GM19240 (cell line): ENCODE measurements around the gene B3GAT1.

Source experiments
- DNase-seq: peaks from one replicate; pipeline ENCODE4 v3.0.0; 2011; ENCODE audit warnings: low spot score; ENCODE audit not compliant: insufficient read length

Gene B3GAT1

GRCh38 chr11:134410766-134411165 is 1.3 kb downstream of the B3GAT1 start:
- no peak for DNase-seq

GRCh38 chr11:134409552-134410429 is 2.3 kb downstream of the B3GAT1 start:
- DNase-seq = no peak

GRCh38 chr11:134407923-134408322 is 4.1 kb downstream of the B3GAT1 start:
- DNase-seq = no peak

- DNase-seq = no peak
Observed at GRCh38 chr11:134407321-134407828, 4.7 kb downstream of the B3GAT1 start.

- DNase-seq = no peak
Observed at GRCh38 chr11:134406264-134407185, 5.5 kb downstream of the B3GAT1 start.

GRCh38 chr11:134405841-134406240 is 6.2 kb downstream of the B3GAT1 start:
- DNase-seq = no peak

GRCh38 chr11:134405436-134405835 is 6.6 kb downstream of the B3GAT1 start:
- no peak for DNase-seq

GRCh38 chr11:134404575-134405341 is 7.3 kb downstream of the B3GAT1 start:
- no peak for DNase-seq

GRCh38 chr11:134402910-134403309 is 9.1 kb downstream of the B3GAT1 start:
- no peak for DNase-seq

- no peak for DNase-seq
Observed at GRCh38 chr11:134401825-134402809, 9.9 kb downstream of the B3GAT1 start.

GRCh38 chr11:134399996-134400395 is 12.0 kb downstream of the B3GAT1 start:
- no peak for DNase-seq

- no peak for DNase-seq
Observed at GRCh38 chr11:134399293-134399654, 12.8 kb downstream of the B3GAT1 start.

GRCh38 chr11:134398644-134399292 is 13.3 kb downstream of the B3GAT1 start:
- no peak for DNase-seq

- DNase-seq = no peak
Observed at GRCh38 chr11:134398079-134398444, 14.0 kb downstream of the B3GAT1 start.

GRCh38 chr11:134397304-134398078 is 14.6 kb downstream of the B3GAT1 start:
- no peak for DNase-seq

- DNase-seq = no peak
Observed at GRCh38 chr11:134395002-134395401, 17.0 kb downstream of the B3GAT1 start.

GRCh38 chr11:134394311-134394710 is 17.7 kb downstream of the B3GAT1 start:
- no peak for DNase-seq

GRCh38 chr11:134393638-134394037 is 18.4 kb downstream of the B3GAT1 start:
- DNase-seq = no peak
